Measurements from ENCODE around the gene MYO1G.
"Not testable (repeated sequence)": the region's sequence is repeated elsewhere in the genome, so short reads cannot be mapped to it uniquely, and the experiment has no call there.

Gene MYO1G

GRCh38 chr7:44978511-44979366, at the start of gene MYO1G:
Gene MYO1G (minus strand): TSS chr7:44979015. CDS start chr7:44978961, 54 bp downstream.
- DNase-seq (ENCODE audit: low read depth): peak; percentile 77

GRCh38 chr7:45028138-45028919, 49.5 kb upstream of the MYO1G start:
- DNase-seq (ENCODE audit: low read depth): no peak

- DNase-seq (ENCODE audit: low read depth): no peak
These were observed 48.9 kb upstream of the MYO1G start for GRCh38 chr7:45027774-45028114.

- DNase-seq (ENCODE audit: low read depth): no peak
These were observed 48.4 kb upstream of the MYO1G start for GRCh38 chr7:45026984-45027773.

GRCh38 chr7:45026013-45026412, 47.2 kb upstream of the MYO1G start:
- no peak for DNase-seq (ENCODE audit: low read depth)

GRCh38 chr7:45025473-45025872, 46.7 kb upstream of the MYO1G start:
- DNase-seq (ENCODE audit: low read depth): not testable (repeated sequence)

GRCh38 chr7:45024126-45024744, 45.4 kb upstream of the MYO1G start:
- DNase-seq (ENCODE audit: low read depth): no peak

GRCh38 chr7:45021604-45022296, 42.9 kb upstream of the MYO1G start:
- no peak for DNase-seq (ENCODE audit: low read depth)

- DNase-seq (ENCODE audit: low read depth): no peak
These were observed 42.1 kb upstream of the MYO1G start for GRCh38 chr7:45020915-45021314.

- no peak for DNase-seq (ENCODE audit: low read depth)
These were observed 38.4 kb upstream of the MYO1G start for GRCh38 chr7:45017253-45017652.

- DNase-seq (ENCODE audit: low read depth): no peak
These were observed 36.5 kb upstream of the MYO1G start for GRCh38 chr7:45015313-45015712.

- DNase-seq (ENCODE audit: low read depth): no peak
These were observed 34.7 kb upstream of the MYO1G start for GRCh38 chr7:45013465-45013967.

GRCh38 chr7:45007571-45008328, 28.9 kb upstream of the MYO1G start:
- no peak for DNase-seq (ENCODE audit: low read depth)

- no peak for DNase-seq (ENCODE audit: low read depth)
These were observed 28.3 kb upstream of the MYO1G start for GRCh38 chr7:45007106-45007505.

- no peak for DNase-seq (ENCODE audit: low read depth)
These were observed 25.0 kb upstream of the MYO1G start for GRCh38 chr7:45003789-45004188.

- no peak for DNase-seq (ENCODE audit: low read depth)
These were observed 23.0 kb upstream of the MYO1G start for GRCh38 chr7:45001826-45002225.

GRCh38 chr7:45001138-45001694, 22.4 kb upstream of the MYO1G start:
- DNase-seq (ENCODE audit: low read depth): peak; percentile 54

GRCh38 chr7:45000093-45001032, 21.5 kb upstream of the MYO1G start, which contains the start of gene CCM2:
Gene CCM2 (plus strand): TSS chr7:45000201. CDS start chr7:45000334, 133 bp downstream.
- DNase-seq (ENCODE audit: low read depth): no peak

Measured in activated T-helper 9 cell treated with anti-CD3 and anti-CD28 coated beads, Interleukin-2, amount 50 U/mL, for 16 hours (primary cell).